Globus pallidus (tissue), 1 donor: ENCODE data around the gene PTGR1.
"Not testable (repeated sequence)": the region's sequence is repeated elsewhere in the genome, so short reads cannot be mapped to it uniquely, and the experiment has no call there.

Source experiments
- DNase-seq: peaks from one replicate; pipeline ENCODE4 v3.0.0-alpha.2; 2015; ENCODE audit warnings: low spot score

Gene PTGR1

GRCh38 chr9:111599092-111599954 is at the start of gene PTGR1:
Gene PTGR1 (minus strand): TSS chr9:111599647. CDS start chr9:111597422, 2,225 bp downstream.
- peak; percentile 42 for DNase-seq

GRCh38 chr9:111649016-111649415 is 49.6 kb upstream of the PTGR1 start:
- DNase-seq, result no peak

- DNase-seq, result no peak
Observed at GRCh38 chr9:111648066-111648465, 48.6 kb upstream of the PTGR1 start.

- no peak for DNase-seq
Observed at GRCh38 chr9:111646417-111646816, 47.0 kb upstream of the PTGR1 start.

GRCh38 chr9:111645806-111646205 is 46.4 kb upstream of the PTGR1 start:
- no peak for DNase-seq

GRCh38 chr9:111644195-111644772 is 44.8 kb upstream of the PTGR1 start:
- DNase-seq, result no peak

- no peak for DNase-seq
Observed at GRCh38 chr9:111637421-111637950, 38.0 kb upstream of the PTGR1 start.

- no peak for DNase-seq
Observed at GRCh38 chr9:111634860-111635259, 35.4 kb upstream of the PTGR1 start.

GRCh38 chr9:111633389-111633736 is 33.9 kb upstream of the PTGR1 start:
- no peak for DNase-seq

GRCh38 chr9:111632695-111633388 is 33.4 kb upstream of the PTGR1 start:
- no peak for DNase-seq

- DNase-seq, result no peak
Observed at GRCh38 chr9:111632060-111632459, 32.6 kb upstream of the PTGR1 start.

- peak; percentile 97 for DNase-seq
Observed at GRCh38 chr9:111631214-111631971, 31.9 kb upstream of the PTGR1 start, which contains the start of gene DNAJC25. Gene DNAJC25 (plus strand): TSS chr9:111631334. CDS start chr9:111631408, 74 bp downstream.

- no peak for DNase-seq
Observed at GRCh38 chr9:111630964-111631213, 31.4 kb upstream of the PTGR1 start.

GRCh38 chr9:111630182-111630963 is 30.9 kb upstream of the PTGR1 start:
- no peak for DNase-seq

GRCh38 chr9:111628411-111628810 is 29.0 kb upstream of the PTGR1 start:
- no peak for DNase-seq

GRCh38 chr9:111627260-111627963 is 28.0 kb upstream of the PTGR1 start:
- DNase-seq, result no peak

GRCh38 chr9:111622626-111623025 is 23.2 kb upstream of the PTGR1 start:
- DNase-seq, result no peak

- peak; percentile 45 for DNase-seq
Observed at GRCh38 chr9:111621895-111622480, 22.5 kb upstream of the PTGR1 start.

- DNase-seq, result not testable (repeated sequence)
Observed at GRCh38 chr9:111617349-111617748, 17.9 kb upstream of the PTGR1 start.

GRCh38 chr9:111615928-111616327 is 16.5 kb upstream of the PTGR1 start:
- no peak for DNase-seq
